Measurements from ENCODE around the gene C1orf56.

C1orf56 gene

GRCh38 chr1:151008244-151009205 lies 39.0 kb upstream of the C1orf56 start, which contains the start of gene PRUNE1:
Gene PRUNE1 (plus strand): TSS chr1:151008449. CDS start chr1:151008633, 184 bp downstream.
- ChIA-PET POLR2A (ENCODE audit: low non-redundant PET) (no interaction called here), CTCF (interaction anchor here (0.7 to 1.2 kb wide), 2 partner anchors 13 to 20 kb away, joined by 3 read pairs; no protein-coding TSS in a partner anchor)
- peak; percentile 99 for DNase-seq (ENCODE audit: low spot score)
- TF ChIP-seq, protein P1, sequence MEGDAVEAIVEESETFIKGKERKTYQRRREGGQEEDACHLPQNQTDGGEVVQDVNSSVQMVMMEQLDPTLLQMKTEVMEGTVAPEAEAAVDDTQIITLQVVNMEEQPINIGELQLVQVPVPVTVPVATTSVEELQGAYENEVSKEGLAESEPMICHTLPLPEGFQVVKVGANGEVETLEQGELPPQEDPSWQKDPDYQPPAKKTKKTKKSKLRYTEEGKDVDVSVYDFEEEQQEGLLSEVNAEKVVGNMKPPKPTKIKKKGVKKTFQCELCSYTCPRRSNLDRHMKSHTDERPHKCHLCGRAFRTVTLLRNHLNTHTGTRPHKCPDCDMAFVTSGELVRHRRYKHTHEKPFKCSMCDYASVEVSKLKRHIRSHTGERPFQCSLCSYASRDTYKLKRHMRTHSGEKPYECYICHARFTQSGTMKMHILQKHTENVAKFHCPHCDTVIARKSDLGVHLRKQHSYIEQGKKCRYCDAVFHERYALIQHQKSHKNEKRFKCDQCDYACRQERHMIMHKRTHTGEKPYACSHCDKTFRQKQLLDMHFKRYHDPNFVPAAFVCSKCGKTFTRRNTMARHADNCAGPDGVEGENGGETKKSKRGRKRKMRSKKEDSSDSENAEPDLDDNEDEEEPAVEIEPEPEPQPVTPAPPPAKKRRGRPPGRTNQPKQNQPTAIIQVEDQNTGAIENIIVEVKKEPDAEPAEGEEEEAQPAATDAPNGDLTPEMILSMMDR (conservative IDR thresholded peaks at IDR 0.05; ENCODE audit: low read depth): no peak
- H3K27ac ChIP-seq: peak within 1 kb of the TSS; percentile 91

DNA sequence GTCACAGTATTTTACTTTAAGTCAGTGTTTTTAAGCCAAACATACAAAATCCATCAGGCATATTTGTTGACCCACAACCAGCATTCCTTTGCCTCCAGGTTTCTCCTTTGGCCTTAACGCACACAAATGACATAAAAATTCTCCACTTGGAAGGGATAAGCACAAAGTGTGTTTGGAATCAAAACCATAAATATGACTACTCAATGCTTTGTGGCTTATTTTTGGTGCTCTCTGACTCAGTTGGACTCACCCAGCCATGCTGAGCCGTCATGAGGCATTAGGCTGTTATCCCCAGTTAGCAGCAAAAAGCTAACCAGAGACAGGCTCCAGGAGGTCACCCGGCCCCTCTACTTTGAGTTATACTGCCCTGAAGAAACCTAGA lies 38.4 kb upstream of the C1orf56 start:
- ChIA-PET POLR2A (ENCODE audit: low non-redundant PET) (no interaction called here), CTCF (interaction anchor here (1.2 kb wide), 1 partner anchor 14 kb away, joined by 3 read pairs; no protein-coding TSS in a partner anchor)
- peak overlapping the region; percentile 91 for H3K27ac ChIP-seq
- no peak for DNase-seq (ENCODE audit: low spot score)
- TF ChIP-seq, protein P1 (conservative IDR thresholded peaks at IDR 0.05; ENCODE audit: low read depth): no peak

- DNase-seq (ENCODE audit: low spot score): no peak
- ChIA-PET CTCF (interaction anchor here (1.2 kb wide), 1 partner anchor 14 kb away, joined by 3 read pairs; no protein-coding TSS in a partner anchor), POLR2A (ENCODE audit: low non-redundant PET) (no interaction called here)
- no peak overlapping the region for H3K27ac ChIP-seq
- TF ChIP-seq, protein P1 (conservative IDR thresholded peaks at IDR 0.05; ENCODE audit: low read depth): no peak
These were observed 37.7 kb upstream of the C1orf56 start for GRCh38 chr1:151009674-151010345.

DNA sequence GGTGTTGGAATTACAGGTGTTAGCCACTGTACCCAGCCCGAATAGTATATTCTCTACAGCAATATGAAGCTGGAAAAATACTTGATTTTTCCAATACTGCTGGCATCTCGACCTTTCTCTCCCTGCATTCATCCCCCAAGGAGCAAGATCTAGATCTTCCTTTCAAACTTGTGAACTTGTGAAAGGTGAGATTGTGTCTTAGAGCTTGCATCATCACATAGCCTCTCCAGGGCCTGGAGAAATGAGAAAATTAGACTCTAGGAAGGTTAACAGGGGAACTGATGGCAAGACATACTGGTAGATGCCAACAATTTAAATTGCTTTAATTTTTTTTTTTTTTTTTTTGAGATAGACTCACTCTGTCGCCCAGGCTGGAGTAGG lies 37.2 kb upstream of the C1orf56 start:
- H3K27ac ChIP-seq: no peak overlapping the region
- CTCF ChIA-PET: no interaction called here
- no peak for DNase-seq (ENCODE audit: low spot score)
- POLR2A ChIA-PET (ENCODE audit: low non-redundant PET): no interaction called here
- TF ChIP-seq, protein P1 (conservative IDR thresholded peaks at IDR 0.05; ENCODE audit: low read depth): no peak

GRCh38 chr1:151011154-151011850 lies 36.2 kb upstream of the C1orf56 start:
- POLR2A ChIA-PET (ENCODE audit: low non-redundant PET): no interaction called here
- no peak overlapping the region for H3K27ac ChIP-seq
- TF ChIP-seq, protein P1 (conservative IDR thresholded peaks at IDR 0.05; ENCODE audit: low read depth): no peak
- CTCF ChIA-PET: no interaction called here
- DNase-seq (ENCODE audit: low spot score): no peak

Data from RWPE1 (cell line).